ENCODE data around the gene BICDL1. TPM values are rescaled to one million over a fixed set of nuclear protein-coding genes. Genes with fewer than 3 reads are reported as not detected.
A peak's percentile ranks its signal among the peaks of the same experiment; 100 is the strongest.

Gene BICDL1
- total RNA-seq, 1 donor from 2014 or later = 56.4 TPM

GRCh38 chr12:120101617-120102016 is 112.6 kb downstream of the BICDL1 start:
- H3K4me1 Mint-ChIP-seq (ENCODE audit: low read depth, unreplicated experiment) = peaks cover 13% of the 10 kb centered on the region

GRCh38 chr12:120102189-120103043 is 113.4 kb downstream of the BICDL1 start:
- DNase-seq = no peak
- H3K36me3 Mint-ChIP-seq (ENCODE audit: unreplicated experiment) = no peaks in the 10 kb centered on the region
- no peak overlapping the region for H3K27ac Mint-ChIP-seq (ENCODE audit: unreplicated experiment)
- no peak overlapping the region for H3K4me3 Mint-ChIP-seq (ENCODE audit: unreplicated experiment)
- peaks cover 3% of the 10 kb centered on the region for H3K9me3 Mint-ChIP-seq (ENCODE audit: unreplicated experiment)
- H3K4me1 Mint-ChIP-seq (ENCODE audit: low read depth, unreplicated experiment) = peaks cover 13% of the 10 kb centered on the region
- peaks cover 5% of the 10 kb centered on the region for H3K27me3 Mint-ChIP-seq (ENCODE audit: unreplicated experiment)
- no peak for TF ChIP-seq CTCF (IDR thresholded peaks at IDR 0.05; ENCODE audit: partially characterized antibody, unreplicated experiment)

More at GRCh38 chr12:120101617-120102016, 112.6 kb downstream of the BICDL1 start:
- DNase-seq = no peak
- H3K9me3 Mint-ChIP-seq (ENCODE audit: unreplicated experiment) = peaks cover 3% of the 10 kb centered on the region
- no peaks in the 10 kb centered on the region for H3K36me3 Mint-ChIP-seq (ENCODE audit: unreplicated experiment)
- no peak for TF ChIP-seq CTCF (IDR thresholded peaks at IDR 0.05; ENCODE audit: partially characterized antibody, unreplicated experiment)
- H3K27me3 Mint-ChIP-seq (ENCODE audit: unreplicated experiment) = peaks cover 5% of the 10 kb centered on the region
- no peak overlapping the region for H3K4me3 Mint-ChIP-seq (ENCODE audit: unreplicated experiment)
- peak overlapping the region; percentile 62 for H3K27ac Mint-ChIP-seq (ENCODE audit: unreplicated experiment)

- H3K9me3 Mint-ChIP-seq (ENCODE audit: unreplicated experiment) = peaks cover 3% of the 10 kb centered on the region
- H3K4me3 Mint-ChIP-seq (ENCODE audit: unreplicated experiment) = no peak overlapping the region
- DNase-seq = no peak
- no peak for TF ChIP-seq CTCF (IDR thresholded peaks at IDR 0.05; ENCODE audit: partially characterized antibody, unreplicated experiment)
- peaks cover 5% of the 10 kb centered on the region for H3K27me3 Mint-ChIP-seq (ENCODE audit: unreplicated experiment)
- no peaks in the 10 kb centered on the region for H3K36me3 Mint-ChIP-seq (ENCODE audit: unreplicated experiment)
- H3K27ac Mint-ChIP-seq (ENCODE audit: unreplicated experiment) = no peak overlapping the region
- peaks cover 13% of the 10 kb centered on the region for H3K4me1 Mint-ChIP-seq (ENCODE audit: low read depth, unreplicated experiment)
Measured at GRCh38 chr12:120103044-120103338, 114.0 kb downstream of the BICDL1 start.

GRCh38 chr12:120103371-120103770 is 114.3 kb downstream of the BICDL1 start:
- no peak overlapping the region for H3K27ac Mint-ChIP-seq (ENCODE audit: unreplicated experiment)
- no peak for DNase-seq
- H3K27me3 Mint-ChIP-seq (ENCODE audit: unreplicated experiment) = peaks cover 5% of the 10 kb centered on the region
- H3K4me1 Mint-ChIP-seq (ENCODE audit: low read depth, unreplicated experiment) = peaks cover 15% of the 10 kb centered on the region
- peaks cover 3% of the 10 kb centered on the region for H3K9me3 Mint-ChIP-seq (ENCODE audit: unreplicated experiment)
- no peaks in the 10 kb centered on the region for H3K36me3 Mint-ChIP-seq (ENCODE audit: unreplicated experiment)
- no peak overlapping the region for H3K4me3 Mint-ChIP-seq (ENCODE audit: unreplicated experiment)
- no peak for TF ChIP-seq CTCF (IDR thresholded peaks at IDR 0.05; ENCODE audit: partially characterized antibody, unreplicated experiment)

- Mint-ChIP-seq H3K27me3 (ENCODE audit: unreplicated experiment) (peaks cover 9% of the 10 kb centered on the region), H3K36me3 (ENCODE audit: unreplicated experiment) (no peaks in the 10 kb centered on the region), H3K4me3 (ENCODE audit: unreplicated experiment) (no peak overlapping the region), H3K4me1 (ENCODE audit: low read depth, unreplicated experiment) (peaks cover 19% of the 10 kb centered on the region), H3K9me3 (ENCODE audit: unreplicated experiment) (peaks cover 5% of the 10 kb centered on the region), H3K27ac (ENCODE audit: unreplicated experiment) (peak overlapping the region; percentile 7)
- no peak for TF ChIP-seq CTCF (IDR thresholded peaks at IDR 0.05; ENCODE audit: partially characterized antibody, unreplicated experiment)
- no peak for DNase-seq
Measured at GRCh38 chr12:120106151-120106550, 117.1 kb downstream of the BICDL1 start.

Measured in glutamatergic neuron (in vitro differentiated cells).